Measurements from ENCODE around the gene KIF3A.

DNA sequence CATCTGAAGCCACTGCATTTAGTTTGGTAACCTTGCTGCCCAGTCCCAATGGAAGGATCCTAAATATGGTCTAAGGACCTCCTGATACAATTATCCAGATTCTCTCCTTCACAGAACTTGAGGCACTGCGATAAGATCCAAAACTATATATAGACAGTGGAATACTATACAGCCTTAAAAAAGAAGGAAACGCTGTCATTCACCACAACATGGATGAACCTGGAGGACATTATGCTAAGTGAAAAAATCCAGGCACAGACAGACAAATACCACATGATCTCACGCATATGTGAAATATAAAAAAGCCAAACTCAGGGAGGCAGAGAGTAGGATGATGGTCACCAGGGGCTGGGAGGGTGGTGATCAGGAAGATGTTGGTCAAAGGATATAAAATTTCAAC, 66.3 kb downstream of the KIF3A start:
- TF ChIP-seq, protein P1, sequence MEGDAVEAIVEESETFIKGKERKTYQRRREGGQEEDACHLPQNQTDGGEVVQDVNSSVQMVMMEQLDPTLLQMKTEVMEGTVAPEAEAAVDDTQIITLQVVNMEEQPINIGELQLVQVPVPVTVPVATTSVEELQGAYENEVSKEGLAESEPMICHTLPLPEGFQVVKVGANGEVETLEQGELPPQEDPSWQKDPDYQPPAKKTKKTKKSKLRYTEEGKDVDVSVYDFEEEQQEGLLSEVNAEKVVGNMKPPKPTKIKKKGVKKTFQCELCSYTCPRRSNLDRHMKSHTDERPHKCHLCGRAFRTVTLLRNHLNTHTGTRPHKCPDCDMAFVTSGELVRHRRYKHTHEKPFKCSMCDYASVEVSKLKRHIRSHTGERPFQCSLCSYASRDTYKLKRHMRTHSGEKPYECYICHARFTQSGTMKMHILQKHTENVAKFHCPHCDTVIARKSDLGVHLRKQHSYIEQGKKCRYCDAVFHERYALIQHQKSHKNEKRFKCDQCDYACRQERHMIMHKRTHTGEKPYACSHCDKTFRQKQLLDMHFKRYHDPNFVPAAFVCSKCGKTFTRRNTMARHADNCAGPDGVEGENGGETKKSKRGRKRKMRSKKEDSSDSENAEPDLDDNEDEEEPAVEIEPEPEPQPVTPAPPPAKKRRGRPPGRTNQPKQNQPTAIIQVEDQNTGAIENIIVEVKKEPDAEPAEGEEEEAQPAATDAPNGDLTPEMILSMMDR (IDR thresholded peaks at IDR 0.05) = no peak
- no peak for TF ChIP-seq POLR2A (IDR thresholded peaks at IDR 0.05)
- TF ChIP-seq POLR2AphosphoS5 (IDR thresholded peaks at IDR 0.05) = no peak

Measured in stomach (tissue), 4 donors.